ENCODE measurements around the gene AATF.

Gene AATF

DNA sequence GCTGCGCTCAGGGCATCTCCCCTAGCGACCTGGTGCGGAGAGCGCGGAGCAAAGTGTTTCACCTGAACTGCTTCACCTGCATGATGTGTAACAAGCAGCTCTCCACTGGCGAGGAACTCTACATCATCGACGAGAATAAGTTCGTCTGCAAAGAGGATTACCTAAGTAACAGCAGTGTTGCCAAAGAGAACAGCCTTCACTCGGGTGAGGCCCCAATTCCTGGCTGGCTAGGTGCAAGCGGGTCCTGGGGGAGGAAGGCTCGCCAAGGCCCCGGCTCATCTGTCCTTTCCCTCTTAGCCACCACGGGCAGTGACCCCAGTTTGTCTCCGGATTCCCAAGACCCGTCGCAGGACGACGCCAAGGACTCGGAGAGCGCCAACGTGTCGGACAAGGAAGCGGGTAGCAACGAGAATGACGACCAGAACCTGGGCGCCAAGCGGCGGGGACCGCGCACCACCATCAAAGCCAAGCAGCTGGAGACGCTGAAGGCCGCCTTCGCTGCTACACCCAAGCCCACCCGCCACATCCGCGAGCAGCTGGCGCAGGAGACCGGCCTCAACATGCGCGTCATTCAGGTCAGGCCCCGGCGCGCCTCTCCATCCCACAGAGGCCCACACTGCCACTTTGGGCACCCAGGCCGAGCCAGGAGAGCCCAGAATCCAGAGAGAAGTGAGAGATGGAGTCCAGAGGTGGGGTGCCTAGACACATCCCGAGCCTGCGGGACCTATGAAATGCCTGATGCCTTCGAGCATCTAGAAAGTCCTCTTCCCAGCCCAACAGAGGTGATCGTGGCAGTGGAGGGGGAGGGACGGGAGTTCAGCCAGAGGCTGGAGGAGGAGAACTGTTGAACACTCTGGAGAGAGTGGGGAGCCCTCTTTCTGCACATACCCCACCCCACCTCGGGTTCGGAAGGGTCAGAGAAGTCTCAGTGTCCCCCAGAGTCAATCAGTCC, 8.2 kb upstream of the AATF start:
- DNase-seq: peak; percentile 69

DNA sequence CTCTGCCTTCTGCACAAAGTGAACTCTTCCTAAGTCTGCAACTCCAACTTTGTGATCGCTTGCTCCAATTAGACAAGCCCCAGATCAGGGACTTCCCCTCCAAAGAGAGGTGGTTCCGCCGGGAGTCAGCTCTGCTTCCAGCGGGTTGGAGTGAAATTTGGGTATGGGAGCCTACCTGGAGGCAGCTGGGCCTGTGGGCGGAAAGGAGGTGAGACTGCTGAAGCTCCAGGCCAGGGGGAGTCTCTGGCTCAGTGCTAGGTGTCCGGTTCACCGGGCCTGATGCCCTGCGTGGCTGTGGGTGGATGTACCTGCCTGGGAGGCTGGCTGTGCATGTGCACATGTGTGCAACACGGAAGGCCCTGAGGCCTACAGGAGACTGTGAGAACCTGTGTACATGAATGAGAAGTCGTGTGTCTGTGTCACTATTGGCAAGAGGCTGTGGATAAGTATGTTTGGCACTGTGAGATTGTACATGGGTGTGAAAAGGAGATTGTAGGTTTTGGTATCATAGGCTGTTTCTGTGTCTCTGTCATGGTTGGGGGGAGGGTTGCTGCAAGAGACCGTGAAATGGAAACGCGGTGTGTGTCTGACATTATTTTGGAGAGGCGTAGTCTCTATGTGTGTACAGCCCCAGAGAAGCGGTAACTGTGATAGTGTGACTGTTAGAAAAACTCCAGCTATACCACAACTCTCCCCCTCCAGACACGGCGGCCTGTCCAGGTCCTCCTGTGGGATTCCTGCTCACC, 7.3 kb upstream of the AATF start:
- no peak for DNase-seq

DNA sequence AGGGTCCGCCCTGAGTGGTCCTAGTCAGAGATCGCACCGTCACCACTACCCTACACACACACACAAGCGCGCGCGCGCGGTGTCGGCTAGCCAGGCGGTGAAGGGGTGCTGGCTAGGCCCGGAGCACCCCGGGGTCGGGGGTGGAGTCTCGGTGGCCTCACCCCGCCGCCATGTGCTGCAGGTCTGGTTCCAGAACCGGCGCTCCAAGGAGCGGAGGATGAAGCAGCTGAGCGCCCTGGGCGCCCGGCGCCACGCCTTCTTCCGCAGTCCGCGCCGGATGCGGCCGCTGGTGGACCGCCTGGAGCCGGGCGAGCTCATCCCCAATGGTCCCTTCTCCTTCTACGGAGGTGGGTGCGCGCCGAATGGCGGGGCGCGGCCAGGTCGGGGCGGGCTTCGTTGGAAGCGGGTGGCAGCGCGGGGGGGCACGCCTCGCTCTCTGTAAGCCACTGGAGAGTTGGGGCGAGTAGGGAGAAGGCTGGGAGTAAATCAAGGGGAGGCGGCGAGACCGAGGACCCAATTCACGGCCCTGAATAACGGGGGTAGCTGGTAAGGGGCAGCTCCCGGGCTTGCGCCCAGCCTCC, 6.6 kb upstream of the AATF start:
- DNase-seq: peak; percentile 78

DNA sequence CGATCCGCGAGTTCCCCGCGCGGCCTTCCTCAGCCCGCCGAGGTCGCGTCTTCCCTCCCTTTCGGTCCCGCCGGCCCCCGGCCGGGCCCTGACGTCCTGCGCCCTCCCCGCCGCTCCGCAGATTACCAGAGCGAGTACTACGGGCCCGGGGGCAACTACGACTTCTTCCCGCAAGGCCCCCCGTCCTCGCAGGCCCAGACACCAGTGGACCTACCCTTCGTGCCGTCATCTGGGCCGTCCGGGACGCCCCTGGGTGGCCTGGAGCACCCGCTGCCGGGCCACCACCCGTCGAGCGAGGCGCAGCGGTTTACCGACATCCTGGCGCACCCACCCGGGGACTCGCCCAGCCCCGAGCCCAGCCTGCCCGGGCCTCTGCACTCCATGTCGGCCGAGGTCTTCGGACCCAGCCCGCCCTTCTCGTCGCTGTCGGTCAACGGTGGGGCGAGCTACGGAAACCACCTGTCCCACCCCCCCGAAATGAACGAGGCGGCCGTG, 6.1 kb upstream of the AATF start:
- DNase-seq: peak; percentile 70

DNA sequence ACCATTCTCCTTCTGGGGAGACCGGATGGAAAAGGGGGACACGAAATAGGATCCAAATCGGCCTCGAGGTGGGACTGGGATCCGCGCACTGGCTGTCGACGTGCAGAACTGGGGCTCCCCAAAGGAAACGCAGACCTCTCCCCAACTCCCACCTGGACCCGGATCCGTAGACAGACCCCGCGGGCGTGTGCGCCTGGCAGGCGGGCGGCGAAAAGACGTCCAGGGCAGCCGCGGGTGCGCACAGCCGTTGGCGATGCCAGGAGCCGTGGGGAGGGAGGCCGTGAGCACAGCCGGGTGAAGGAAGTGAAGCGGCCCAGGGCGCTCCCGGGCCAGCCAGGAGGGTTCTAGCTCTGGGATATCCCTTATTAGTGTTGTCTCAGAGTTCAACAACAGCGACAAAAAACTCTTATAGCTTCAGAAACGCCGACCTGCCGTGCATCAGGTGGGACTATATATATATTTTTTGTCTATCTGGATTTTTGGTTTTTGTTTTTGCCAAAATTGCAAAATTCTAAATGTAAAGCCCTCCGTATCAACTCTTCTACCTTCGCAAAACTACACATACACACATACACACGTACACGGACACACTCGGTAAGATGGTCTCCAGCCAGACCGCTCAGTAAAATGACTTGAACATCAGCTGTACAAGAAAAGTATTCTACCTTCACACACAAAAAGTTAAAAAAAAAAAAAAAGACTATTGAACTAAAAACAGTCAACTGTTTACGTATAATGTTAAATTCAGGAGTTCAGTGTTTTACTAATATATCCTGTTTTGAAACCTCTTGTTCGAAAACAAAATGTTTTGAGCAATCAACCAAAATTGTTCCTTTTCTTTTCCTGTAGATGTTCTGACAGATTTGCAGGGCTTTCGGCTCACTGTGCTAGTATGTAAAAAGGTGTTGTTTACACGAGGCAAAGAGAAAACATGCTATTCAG, 5.2 kb upstream of the AATF start:
- peak; percentile 77 for DNase-seq

DNA sequence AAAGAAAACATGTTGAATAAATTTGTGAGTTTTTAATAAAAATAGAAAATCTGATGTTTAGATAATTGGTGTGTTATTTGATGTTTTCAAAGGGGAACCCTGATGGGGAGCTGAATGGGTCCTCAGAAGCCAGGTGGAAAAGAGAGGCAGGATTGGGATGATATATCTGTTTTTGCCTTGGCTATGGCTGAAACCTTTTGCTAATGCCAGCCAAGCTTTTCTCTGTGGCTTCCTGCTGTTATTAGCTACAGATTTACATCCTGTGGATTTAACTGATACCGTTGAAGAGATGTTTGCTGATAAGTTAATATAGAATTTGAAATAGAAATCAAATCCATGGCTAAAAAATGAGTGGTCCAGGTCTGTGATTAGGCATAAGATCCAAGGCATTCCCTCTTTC, 4.2 kb upstream of the AATF start:
- DNase-seq: peak; percentile 50

DNA sequence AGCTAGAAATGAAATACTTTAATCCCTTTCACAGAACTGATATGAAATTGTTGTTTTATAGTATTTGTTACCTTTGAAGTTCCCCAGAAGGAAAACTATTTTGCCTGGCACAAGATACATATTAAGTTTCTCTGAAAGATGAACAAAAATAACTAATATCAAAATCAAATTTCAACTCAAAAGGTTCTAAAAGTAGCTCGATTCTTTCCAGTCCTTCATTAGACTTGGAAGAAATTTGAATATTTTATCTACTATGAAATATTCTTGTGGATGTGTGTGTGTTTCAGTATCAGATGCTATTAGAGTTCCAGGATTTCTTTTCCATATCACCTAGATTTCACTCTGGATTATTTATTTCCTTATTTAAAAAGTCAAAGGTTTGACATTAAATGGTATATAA, 3.6 kb upstream of the AATF start:
- DNase-seq: no peak

DNA sequence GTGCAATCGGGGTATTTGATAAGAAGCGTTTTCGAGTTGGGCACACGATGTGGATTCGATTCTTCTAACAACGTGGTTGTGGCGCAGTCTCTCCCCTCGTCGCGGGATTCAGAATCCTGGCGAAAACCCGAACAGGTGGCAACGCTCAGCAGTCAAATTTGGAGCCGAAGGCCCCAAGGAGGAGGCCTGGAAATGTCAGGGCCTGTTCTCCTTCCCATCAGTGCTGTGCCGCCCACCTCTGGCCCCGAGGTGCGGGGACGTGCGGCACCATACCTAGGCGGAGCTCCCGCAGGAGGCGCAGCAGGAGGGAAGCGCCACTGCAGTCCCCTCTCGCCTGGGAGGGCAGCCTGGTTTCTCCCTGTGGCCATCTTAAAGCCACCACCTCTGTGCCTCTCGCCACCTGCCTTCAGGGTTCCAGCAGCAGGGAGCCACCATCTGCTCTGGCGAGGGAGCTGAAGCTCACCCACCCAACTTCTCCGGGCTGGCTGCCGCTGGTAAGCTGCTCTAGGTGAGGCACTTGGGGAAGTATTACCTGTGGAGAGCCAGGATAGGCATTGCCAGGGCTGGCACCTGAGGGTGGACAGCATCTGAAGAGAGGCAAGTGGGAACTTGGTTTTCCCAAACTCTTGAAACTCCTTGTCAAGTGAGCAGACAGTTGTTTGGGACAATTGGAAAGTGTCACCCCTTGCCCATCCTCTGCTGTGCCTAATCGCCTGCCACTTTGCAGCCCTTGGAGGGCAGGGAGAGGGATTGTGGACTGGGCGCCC, 2.6 kb upstream of the AATF start:
- peak; percentile 48 for DNase-seq

DNA sequence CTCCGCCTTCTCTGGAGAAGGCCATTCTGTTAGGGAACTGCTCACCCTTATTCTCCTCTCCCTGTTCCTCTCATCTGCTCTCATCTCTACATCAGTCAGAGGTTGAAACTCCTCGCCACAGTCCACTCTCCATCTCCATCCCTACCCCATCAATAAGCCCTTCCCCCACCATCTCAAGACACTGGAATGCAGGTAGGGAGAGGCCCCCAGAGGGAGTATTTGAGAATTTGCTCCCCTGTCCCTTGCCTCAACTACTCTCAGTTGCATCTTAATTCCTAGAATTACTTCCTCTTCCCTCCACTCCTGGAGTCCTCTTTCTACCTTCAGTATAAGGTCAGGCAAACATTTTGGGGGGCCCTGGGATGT, 2.0 kb upstream of the AATF start:
- no peak for DNase-seq

DNA sequence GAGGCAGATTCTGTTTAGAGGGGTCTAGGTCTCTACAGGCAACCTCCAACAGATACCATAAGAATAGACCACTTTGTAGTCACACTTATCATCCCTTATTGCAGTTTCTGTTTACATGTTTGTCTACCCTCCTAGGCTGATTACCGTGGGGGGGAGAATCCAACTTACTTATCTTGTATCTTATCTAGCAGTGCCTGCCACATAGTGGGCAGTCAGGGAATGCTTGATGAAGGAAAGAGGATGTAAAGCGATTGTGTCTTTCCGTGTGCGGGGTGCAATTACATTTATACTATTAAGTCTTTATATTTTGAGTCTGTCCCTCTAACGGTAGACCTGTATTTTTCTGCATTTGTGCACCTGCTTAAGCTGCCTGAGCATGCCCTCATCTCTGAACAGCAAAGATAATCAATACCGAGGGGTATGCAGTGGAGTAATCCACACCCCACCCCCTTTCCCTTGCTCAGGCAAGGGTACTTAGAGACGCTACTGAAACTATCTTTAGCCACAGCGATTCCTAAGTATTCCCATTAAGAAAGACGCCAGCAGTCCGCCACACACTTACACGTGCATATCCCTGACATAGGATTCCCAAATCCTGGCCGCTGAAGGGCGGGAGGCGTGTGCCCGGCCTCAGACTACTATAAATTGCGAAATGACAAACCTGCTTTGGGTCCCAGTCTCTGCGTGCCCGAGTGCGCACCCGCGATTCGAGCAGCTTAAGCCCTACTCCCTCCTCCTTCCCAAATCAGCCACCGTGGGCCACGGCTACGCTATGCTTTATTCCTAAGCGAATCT, 635 bp upstream of the AATF start:
- no peak for DNase-seq

DNA sequence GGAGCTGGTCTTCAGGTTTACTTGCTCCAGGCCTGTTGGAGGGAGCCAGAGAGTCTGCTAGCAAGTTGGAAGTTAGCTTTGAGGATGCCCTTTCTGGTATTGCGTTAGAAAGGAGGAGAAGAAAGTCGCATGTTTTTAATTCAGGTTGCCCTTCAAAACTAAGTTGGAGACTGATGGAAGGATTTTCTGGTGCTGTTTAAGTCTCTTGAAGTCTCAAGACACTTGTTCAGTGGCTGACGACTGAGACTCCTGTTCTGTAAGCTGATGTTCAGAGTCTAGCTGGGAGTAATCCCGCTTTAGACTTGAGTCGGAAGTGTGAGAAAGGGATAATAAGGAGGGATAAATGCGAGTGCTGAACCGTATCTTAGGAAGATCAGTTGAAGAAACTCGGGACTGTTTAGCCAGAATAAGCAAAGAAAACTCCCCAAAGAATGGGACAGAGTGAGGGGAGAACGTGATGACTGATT, 740 bp downstream of the AATF start:
- no peak for DNase-seq

DNA sequence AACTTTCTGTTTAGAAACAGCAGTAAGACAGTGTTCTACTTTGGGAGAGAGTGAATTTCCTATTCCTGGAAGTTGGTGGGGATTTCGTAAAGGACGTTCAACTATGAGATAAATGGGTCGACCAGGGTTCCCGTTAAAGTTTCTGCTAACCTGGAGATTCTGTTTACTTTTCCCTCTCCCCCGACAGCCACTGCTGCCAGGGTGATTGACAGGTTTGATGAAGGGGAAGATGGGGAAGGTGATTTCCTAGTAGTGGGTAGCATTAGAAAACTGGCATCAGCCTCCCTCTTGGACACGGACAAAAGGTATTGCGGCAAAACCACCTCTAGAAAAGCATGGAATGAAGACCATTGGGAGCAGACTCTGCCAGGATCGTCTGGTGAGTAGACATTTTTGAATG, 1.3 kb downstream of the AATF start:
- no peak for DNase-seq

DNA sequence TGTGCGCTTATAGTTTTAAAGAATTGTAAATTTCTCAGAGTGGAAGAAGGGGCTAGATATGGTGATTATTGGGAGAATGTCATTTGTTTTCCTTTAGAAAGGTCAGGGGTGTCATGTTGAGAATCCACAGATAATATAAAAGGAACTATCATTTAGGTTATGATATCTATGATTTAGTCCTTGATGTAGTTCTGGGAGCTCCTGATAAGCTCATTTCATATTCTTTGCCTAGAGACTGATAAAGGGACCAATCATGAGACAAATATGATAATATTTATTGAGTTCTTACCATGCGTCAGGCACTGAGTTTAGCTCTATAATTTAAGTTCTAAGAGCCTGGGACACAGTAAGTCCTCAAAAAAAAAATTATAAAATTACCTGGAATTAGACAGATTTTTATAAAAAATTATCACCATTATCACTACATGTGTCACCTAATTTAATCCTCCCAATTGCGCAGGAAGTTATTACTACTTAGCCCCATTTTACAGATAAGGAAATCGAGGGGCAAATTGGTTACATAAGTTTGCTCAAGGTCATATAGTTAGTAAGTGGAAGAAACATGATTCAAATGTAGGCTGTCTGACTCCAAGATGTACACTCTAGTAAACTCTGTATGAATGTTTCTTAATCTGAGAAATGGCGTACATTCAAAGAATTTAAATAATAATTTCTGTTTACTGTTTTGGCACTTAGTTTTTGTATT, 2.5 kb downstream of the AATF start:
- DNase-seq: no peak

DNA sequence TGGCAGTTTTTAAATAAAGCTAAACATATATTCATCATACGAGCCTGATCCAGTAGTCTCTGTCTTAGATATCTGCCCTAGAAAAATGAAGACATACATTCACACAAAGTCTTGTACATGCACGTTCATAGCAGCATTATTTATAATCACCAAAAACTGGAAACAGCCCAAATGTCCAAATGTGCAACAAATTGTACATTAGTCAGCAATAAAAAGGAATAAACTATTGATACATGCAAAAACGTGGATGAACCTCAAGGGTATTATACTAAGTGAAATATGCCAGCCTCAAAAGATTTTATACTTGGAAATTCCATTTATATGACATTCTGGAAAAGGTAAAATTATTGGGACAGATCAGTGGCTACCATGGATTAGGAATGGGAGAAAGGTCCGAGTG, 22.8 kb downstream of the AATF start:
- DNase-seq: no peak

DNA sequence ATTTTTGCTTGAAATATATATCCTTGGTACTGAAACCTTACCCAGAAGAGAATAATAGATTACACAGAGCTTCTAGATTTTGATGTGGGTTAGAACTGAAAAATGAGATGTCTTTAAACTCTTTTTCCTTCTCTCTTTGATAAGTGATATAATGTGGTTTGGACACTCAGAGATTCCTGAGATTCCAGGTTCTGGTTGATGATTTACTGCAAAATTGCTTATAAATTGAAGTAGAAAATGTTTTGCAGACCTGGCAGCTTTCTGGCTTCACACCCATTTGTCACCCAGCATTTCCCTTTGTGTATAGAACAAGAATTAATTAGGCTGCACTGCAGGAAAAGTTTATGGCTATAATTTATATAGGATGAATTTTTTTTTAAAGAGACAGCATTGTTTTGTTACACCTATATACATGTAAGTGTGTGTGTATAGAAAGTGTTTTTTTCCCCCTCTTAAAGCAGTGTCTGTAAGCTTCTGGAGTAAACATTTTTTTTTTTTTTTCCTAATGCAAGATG, 23.5 kb downstream of the AATF start:
- no peak for DNase-seq

DNA sequence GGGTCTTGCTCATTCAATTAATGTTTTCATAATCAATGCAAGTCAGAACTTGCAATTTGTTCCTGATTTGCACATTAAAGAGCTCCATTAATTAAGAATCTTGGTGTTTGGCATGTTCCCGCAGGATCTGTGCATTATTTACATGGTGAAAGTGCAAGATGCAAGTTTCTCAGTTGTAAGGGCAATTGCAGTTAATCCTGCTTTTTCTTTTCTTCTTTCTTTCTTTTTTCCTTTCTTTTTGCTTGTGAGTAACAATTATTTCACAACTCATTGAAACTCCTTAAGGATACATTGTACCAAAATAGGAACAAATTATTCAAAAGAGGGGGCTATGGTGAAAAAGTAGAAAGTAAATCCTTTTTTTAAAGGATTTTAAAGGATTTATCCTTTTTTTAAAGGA, 24.2 kb downstream of the AATF start:
- no peak for DNase-seq

DNA sequence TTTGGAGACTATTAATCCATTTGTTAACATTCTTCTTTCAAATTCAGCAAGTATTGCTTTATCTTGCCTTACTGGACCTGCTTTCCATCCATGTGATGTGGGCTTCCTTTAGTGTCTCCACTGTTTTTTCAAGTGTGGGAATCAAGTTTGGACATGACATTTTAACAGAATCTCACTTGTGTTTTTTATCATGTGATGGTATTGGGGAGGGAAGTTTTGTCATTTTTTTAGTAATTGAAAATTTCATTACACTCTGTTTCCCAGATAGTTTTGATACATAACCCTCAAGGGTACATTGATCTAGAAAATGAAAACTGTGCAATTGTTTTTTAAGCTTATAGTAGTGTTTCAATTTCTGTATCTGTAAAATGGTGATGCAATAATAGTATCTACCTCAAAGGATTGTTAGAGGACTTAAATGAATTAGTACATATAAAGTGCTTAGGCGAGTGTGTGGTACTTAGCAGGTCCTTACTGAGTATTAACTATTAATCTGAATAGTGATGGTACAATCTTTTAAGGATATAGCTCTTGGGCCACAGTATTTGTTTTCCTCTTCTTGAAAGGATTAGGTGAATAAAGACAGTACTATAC, 27.3 kb downstream of the AATF start:
- no peak for DNase-seq

DNA sequence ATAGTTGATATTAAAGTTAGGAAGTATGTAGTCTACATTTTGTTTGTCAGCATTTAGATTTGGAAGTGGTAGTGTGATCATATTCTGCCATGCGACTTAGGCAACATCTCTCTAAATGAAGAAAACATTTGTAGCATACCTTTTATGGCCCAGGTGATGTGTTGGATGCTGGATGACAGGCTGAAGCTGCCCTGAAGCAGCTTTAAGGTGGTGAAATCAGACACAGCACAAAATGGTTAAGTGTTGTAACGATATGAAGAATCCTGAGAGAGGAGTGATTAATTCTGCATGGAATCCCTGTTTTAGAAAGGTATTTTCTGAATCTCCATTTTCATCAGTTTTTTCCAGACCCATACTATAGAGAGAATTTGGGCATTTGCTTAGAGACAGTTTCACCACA, 28.3 kb downstream of the AATF start:
- DNase-seq: no peak

DNA sequence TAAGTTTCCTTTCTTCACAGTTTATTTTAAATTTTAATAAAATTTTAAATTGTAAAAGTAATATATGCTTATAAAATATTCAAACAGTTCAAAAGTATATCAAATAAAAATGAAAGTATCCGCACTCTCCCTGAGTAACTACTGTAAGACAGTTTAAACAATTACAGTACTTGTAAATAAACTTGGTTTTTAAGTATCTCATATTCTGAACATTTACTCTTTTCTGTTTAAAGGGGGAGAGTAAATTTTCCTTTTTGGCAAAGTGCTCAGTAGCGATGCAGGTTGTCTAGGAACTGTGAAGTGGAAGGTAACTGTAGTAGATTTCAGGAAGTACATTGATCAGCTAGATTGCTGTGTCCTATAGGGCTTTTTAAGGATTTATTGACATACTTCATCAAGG, 28.8 kb downstream of the AATF start:
- no peak for DNase-seq

Measured in right kidney (tissue), 1 donor.